HG03342 (cell line): Measurements from ENCODE around the gene AP3D1.

Experiments
- ATAC-seq: cut with Tn5 transposase; IDR thresholded peaks from one replicate; pipeline ENCODE4 v1.9.1; 2021; ENCODE audit warnings: mild to moderate bottlenecking, moderate library complexity; ENCODE audit not compliant: unreplicated experiment

AP3D1 gene

GRCh38 chr19:2070436-2070827 lies 80.9 kb downstream of the AP3D1 start:
- ATAC-seq = no peak

- no peak for ATAC-seq
Observed at GRCh38 chr19:2064788-2065524, 86.4 kb downstream of the AP3D1 start.

GRCh38 chr19:2064395-2064787 lies 87.0 kb downstream of the AP3D1 start:
- ATAC-seq = no peak

- ATAC-seq = no peak
Observed at GRCh38 chr19:2063824-2064223, 87.5 kb downstream of the AP3D1 start.

GRCh38 chr19:2062770-2063169 lies 88.6 kb downstream of the AP3D1 start:
- ATAC-seq = no peak

GRCh38 chr19:2062389-2062729 lies 89.0 kb downstream of the AP3D1 start:
- ATAC-seq = no peak

GRCh38 chr19:2061495-2062388 lies 89.6 kb downstream of the AP3D1 start:
- ATAC-seq = peak; percentile 71

GRCh38 chr19:2060884-2061494 lies 90.4 kb downstream of the AP3D1 start:
- peak; percentile 27 for ATAC-seq

GRCh38 chr19:2059422-2060201 lies 91.8 kb downstream of the AP3D1 start:
- no peak for ATAC-seq

GRCh38 chr19:2058570-2059421 lies 92.6 kb downstream of the AP3D1 start:
- ATAC-seq = no peak

- no peak for ATAC-seq
Observed at GRCh38 chr19:2057484-2058469, 93.6 kb downstream of the AP3D1 start.

- ATAC-seq = no peak
Observed at GRCh38 chr19:2056837-2057192, 94.6 kb downstream of the AP3D1 start.

GRCh38 chr19:2055931-2056836 lies 95.2 kb downstream of the AP3D1 start:
- no peak for ATAC-seq

- no peak for ATAC-seq
Observed at GRCh38 chr19:2054763-2055162, 96.6 kb downstream of the AP3D1 start.

GRCh38 chr19:2053601-2054389 lies 97.6 kb downstream of the AP3D1 start:
- no peak for ATAC-seq

- no peak for ATAC-seq
Observed at GRCh38 chr19:2051773-2052704, 99.3 kb downstream of the AP3D1 start.
